T-helper 9 cell (primary cell): ENCODE results near the gene TRIML1.
"Not testable (repeated sequence)": the region's sequence is repeated elsewhere in the genome, so short reads cannot be mapped to it uniquely, and the experiment has no call there.

Experiments used
- DNase-seq: peaks from one replicate; pipeline ENCODE4 v3.0.0-alpha.2; 2020

The TRIML1 gene

DNA sequence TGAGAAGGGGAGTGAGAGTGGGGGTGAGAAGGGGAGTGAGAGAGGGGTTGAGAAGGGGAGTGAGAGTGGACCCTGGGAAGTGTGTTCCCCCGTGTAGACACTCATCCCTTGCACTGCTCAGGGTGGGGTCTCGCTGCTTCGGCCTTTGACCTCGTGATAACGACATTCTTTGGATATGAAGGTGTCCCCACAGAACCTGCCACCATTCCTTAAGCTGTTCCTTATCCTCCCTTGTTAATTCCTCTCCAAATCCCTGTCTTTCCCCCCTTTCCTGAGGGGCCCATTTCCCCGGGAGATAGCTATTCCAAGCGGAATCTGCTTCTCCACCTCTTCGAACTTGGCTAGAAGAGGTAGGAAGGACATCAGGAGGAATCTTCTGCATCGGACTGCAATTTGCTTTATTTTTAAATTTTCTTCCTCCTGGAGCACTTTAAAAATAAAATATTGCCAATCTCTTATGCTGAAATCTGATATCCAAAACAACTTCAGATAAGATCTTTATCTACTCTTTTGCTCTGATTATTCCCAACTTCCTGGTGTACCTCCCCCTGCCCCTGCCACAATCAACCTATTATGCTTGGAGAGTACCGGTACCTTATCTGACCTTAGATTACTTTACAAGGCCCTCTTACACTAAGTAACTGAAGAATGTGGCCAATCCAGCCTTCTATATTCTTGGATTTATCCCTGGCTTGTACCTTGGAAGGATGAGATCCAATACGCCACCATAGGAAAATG lies 15.6 kb downstream of the TRIML1 start:
- DNase-seq = no peak

DNA sequence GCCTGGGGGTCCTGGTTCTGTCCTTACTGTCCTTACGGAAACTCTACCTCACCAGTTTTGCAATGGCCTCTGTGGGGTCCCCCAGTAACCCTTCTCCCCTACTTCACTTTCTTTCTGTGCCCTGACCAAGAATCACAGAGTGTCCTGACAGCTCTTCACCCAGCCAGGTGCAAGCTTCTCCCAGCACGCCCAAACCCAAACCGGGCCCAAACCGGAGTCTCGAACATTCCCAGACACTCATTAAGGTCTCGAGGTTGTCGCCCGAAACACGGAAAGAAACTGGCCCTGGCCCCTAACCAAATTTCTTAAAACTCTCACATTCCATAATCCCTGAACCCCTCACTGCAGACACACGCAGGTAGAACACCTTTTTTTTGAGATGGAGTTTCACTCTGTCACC lies 19.1 kb downstream of the TRIML1 start:
- no peak for DNase-seq

DNA sequence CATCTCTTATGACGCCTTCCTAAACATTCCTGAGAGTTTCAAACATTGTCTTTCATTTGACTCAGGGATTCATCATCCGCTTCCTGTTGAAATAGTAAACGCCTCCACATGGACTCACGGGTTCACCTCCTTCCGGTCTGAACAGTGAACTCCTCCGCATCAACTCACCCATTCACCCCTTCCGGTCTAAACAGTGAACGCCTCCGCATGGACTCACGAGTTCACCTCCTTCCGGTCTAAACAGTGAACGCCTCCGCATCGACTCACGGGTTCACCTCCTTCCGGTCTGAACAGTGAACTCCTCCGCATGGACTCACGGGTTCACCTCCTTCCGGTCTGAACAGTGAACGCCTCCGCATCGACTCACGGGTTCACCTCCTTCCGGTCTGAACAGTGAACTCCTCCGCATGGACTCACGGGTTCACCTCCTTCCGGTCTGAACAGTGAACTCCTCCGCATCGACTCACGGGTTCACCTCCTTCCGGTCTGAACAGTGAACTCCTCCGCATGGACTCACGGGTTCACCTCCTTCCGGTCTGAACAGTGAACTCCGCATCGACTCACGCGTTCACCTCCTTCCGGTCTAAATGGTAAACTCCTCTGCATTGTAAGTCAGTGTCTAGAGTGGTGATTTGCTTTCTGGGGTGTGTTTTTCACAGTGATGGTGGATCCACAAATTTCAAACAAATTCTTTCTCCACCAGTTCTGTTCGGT lies 20.4 kb downstream of the TRIML1 start:
- DNase-seq = not testable (repeated sequence)

DNA sequence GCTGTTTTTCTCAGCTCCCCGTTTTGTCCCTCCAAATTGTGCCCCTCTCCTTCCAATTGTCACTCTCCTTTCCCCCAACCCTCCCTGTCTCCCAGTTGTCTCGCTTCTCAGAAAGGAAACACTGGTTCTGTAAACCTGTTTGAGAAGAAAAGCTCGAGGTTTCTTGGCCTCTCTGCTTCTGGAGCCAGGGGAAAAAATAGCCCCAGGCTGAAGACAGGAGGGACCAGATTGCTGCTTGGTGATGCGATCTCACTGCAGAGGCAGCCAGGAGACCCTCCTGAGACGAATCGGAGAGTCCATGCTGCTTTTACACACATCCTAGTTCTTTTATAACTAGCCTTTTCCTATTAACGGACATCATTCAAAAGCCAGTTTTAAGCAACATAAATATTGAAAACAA lies 21.2 kb downstream of the TRIML1 start:
- DNase-seq = no peak

DNA sequence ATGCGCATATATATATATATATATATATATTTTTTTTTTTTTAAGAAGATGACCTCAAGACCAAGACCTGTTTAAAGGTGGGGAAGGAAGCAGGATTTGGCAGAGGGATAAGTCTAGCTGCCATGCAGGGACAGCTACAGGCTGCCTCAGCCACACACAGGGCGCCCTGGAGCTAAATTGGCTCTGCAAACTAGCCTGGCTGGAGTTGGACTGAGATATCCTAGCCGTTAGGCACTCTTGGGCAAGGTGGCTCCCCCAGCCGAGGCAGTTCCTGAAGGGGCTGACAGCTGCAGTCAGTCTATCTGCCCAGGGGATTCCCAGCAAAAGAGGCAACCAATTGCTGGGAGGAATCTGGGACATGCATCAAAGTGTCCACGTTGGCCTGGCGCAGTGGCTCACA lies 21.9 kb downstream of the TRIML1 start:
- DNase-seq = no peak

DNA sequence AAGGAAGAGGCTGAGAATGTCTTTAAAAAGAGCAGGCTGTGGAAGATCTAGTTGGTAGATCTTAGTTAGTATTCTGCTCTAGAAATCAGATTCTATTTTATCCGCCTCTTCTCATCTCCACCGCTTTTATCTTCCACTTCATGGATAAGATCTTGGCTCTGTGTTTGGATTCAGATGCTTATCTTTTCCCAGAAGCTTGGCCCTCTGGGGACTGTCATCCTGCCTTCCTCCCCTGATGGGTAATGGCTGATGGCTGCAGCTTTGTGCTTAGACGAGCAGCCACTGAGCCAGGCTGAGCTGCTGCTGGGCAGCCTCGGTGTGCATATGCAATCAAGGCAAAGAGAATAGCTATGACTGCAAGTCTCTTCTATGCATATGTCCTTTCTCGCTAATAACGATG lies 23.5 kb downstream of the TRIML1 start:
- no peak for DNase-seq

DNA sequence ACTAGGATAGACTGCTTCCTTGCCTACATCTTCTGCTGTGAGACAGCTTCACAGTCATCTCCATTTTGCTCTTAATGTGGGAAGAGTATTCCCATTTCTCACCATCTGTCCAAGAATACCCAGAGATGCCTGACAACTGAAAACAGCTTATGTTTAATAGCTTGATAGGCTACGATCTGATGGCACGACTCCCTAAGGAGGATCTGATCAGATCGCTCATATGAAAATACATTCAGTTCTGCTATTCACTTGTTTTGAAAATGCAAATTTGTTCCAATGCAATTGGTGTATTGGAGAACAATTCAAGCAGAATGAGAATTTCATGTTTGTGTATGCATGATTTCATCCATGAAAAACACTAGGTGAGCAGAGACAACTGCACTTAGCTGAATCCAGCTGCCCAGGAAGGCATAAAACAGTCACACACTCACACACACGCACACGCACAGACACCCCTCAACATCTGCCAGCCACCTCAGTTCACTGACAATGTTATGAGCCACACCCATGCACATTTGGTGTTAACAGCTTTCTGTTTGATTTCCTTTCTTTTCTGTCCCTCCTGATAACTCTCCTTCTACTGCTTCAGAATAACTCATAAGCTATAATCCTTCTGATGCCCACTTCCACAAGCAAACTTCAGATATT lies 29.6 kb downstream of the TRIML1 start:
- DNase-seq = no peak

DNA sequence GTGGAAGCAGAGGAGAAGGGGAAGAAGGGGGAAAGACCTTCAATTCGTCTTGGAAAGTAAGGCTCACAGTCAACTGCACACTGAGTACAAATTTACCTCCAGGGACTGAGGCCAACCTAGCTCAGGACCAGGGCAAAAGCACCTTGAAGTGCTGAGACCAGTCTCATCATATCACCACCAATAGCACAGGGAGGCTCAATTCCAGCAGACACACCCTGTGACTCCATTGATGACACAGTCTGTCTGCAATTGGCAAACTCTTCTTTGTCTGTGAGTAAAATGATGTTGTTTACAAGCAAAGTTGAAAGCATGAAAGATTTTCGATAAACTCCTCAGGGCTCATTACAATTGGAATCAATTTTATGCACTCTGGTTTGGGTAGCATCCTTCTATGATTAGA lies 32.3 kb downstream of the TRIML1 start:
- DNase-seq = no peak

DNA sequence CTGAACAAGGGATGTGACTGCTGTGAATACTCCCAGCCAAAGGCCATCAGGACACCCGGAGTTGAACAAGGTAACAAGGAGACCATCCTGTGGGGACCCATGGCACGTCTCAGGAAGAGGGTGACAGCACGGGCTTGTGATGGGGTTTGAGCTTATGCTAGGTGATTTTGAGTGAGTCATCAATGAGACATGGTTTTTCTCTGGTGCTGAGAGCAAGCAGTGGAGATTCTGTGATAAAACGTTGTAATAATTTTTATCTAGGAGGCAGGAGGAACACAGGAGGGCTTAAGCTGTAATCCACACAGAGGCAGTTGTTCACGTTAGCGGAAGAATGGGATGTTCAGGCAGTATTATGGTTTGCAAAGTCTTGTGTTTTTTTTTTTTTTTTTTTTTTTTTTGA lies 36.0 kb downstream of the TRIML1 start:
- no peak for DNase-seq

DNA sequence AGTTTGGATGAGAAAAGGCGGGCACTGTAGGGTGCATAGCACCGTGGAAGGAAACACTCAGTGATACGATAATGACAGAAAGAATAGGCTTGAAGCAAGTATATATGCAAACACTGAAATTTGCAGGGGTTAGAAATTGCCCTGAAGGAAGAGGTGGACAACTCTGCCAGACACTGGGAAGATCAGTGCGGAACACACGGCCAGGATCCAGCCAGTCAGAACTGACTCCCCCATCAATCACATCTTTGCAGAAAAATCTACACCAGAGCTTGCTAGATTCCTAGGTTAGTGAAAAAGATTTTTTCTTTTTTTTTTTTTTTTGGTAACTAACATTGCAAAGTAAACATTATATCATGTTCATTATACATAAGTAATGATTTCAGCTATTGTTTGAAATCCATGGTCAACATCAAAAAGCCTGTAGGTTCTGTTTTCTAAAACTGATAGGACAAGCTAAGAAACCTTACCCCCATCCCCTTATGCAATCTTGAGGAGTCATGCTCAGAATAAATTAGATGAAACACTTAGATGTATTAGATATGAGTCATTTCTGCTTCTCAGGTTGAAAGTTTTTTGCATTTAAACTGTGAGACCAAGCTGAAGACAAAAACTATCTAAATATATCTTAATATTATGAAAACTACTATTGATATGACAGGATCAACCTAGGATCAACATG lies 38.9 kb downstream of the TRIML1 start:
- no peak for DNase-seq

DNA sequence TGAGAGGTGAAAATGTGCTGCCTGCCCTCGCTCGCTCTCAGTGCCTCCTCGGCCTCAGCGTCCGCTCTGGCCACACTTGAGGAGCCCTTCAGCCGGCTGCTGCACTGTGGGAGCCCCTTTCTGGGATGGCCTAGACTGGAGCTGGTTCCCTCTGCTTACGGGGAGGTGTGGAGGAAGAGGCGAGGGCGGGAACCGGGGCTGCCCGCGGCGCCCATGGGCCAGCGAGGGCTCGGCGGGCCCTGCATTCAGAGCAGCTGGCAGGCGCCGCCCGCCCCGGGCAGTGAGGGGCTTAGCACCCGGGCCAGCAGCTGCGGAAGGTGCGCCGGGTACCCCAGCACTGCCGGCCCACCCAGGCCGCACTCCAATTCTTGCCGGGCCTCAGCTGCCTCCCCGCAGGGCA lies 39.6 kb downstream of the TRIML1 start:
- DNase-seq = no peak

DNA sequence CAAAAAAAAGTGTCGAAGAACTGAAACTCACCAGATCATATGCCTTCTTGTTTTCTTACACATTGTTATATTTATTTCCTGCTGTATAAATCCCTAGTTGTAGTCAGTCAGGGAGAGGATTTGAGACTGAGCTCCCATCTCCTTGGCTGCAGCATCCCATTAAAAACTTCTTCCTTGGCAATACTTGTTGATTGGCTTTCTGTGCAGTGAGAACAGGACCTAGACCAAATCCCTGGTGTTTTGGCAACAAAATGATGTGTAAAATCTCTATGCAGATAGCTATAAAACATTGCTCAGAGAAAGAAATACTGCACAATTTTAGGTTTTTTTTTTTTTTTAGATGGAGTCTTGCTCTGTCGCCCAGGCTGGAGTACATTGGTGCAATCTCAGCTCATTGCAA lies 47.9 kb downstream of the TRIML1 start:
- DNase-seq = no peak

DNA sequence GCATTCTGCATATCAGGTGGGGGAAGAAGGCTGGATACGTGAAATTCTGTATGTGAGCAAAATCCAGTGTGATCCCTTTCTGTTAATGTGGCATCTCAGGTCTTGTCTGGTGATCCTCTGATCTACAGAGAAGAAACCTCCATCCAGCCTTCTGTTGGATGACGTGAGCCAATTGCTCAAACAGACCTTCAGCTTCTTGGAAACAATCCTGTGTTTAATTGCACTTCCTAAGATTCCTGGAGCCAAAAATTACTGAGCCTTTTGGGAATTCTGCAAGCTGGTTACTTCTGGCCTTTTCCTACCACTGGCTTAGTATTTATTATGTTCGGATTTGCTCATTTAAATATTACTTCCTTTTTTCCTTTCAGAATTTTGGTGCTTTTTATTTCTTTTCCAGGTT lies 51.2 kb downstream of the TRIML1 start:
- DNase-seq = no peak

DNA sequence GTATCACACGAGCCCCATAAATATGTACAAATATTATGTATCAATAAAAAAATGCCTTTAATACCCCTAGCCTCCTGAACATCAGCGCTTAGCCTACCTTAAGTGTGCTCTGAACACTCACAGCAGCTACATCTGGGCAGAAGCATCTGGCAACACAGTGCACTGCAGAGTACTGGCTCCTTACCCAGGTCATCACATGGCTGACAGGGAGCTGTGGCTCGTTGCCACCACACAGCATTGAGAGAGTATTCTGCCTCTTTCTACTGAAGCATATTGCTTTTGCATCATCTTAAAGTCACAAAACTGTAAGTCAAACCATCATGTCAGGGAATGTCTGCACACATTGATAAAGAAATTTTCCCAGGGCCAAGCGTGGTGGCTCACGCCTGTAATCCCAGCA lies 55.2 kb downstream of the TRIML1 start:
- DNase-seq = no peak

DNA sequence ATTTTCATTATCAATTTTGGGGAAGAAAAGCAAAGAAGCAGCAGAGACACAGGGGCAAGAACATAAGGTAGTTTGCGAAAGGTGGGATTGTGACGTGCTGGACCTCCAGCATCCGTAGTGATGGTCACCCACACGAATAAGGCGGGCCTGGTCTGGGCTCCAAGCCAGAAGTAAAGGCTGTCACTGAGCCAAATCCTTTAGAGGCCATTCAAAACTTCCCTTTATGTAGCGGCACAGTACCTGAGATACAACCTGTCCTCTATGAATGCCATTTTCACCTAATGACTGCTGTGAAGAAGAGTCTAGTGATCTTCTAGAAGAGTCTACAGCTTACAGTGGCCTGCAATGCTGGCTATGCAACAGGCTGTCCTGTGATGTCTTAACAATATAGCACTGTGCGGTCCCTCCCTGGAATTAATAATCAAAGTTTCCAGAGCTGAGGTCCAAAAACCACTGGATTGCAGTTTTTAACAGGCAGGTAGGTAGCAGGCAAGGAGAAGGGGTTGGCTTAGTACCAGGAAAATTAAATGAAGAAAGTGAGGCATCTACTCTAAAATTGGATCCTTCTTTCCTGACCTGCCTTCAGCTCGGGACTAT lies 56.2 kb downstream of the TRIML1 start:
- no peak for DNase-seq

DNA sequence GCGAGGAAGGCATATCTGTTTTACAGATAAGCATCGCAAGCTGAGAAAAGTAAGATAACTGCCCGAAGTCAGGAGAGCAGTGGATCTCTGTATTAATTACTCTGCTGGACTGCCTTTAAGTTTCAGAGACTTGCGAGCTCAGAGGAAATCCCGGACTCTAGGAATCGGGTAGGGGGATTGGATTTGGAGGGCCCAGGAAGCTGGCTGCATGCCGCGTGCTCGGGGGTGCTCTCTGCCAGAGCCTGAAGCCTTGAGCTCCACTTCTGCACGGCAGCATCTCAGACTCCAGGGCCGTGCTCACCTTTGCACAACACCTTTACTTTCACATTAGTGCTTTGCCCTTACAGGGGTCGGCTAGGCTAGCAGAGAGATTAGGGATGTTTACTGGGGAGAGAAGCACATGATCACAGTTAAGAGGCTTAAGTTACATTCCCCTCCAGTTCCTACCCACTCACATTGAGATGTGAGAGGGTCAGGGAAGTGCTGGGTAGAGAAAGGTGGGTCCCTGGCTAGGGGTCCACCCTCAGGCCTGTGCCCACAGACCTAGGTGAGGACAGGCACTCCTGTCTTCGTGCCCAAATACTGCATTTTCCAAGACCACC lies 57.0 kb downstream of the TRIML1 start:
- DNase-seq = no peak
